HL-60 (cell line): ENCODE measurements around the gene AFAP1L2.

ENCODE experiments used
- DNase-seq, 2 experiments: peaks; one replicate each; pipeline ENCODE4 v3.0.0-alpha.2; 2010 to 2020; ENCODE audit warnings: low read depth in 1 of 2, low spot score in 1 of 2
- H3K27ac ChIP-seq: fragments of 250-450 bp; sonication (Bioruptor Pico); replicated peaks from 2 replicates; pipeline ENCODE4 v1.5.1; 2020; ENCODE audit warnings: mild to moderate bottlenecking, moderate library complexity
- H3K27me3 ChIP-seq: fragments of 250-450 bp; sonication (Bioruptor Pico); 2 replicates; pipeline ENCODE4 v1.5.1; 2021; ENCODE audit warnings: mild to moderate bottlenecking, moderate library complexity; ENCODE audit not compliant: insufficient read depth, poor library complexity, severe bottlenecking
- H3K4me3 ChIP-seq: replicated peaks from 2 replicates; pipeline ENCODE4 v1.5.1; 2011; ENCODE audit warnings: mild to moderate bottlenecking, control low read depth, low read length; ENCODE audit not compliant: insufficient read depth
- GABPA ChIP-seq: IDR thresholded peaks from 2 replicates; pipeline ENCODE4 v1.6.1; 2012; ENCODE audit warnings: low read depth
- POLR2AphosphoS5 ChIP-seq: IDR thresholded peaks from 2 replicates; pipeline ENCODE4 v1.6.1; 2012; ENCODE audit warnings: low read depth
- SPI1 ChIP-seq: IDR thresholded peaks from 2 replicates; pipeline ENCODE4 v1.6.1; 2012; ENCODE audit warnings: low read depth, mild to moderate bottlenecking, borderline replicate concordance
- TF ChIP-seq, protein P1 (sequence below): IDR thresholded peaks from 2 replicates; pipeline ENCODE4 v1.6.1; 2012; ENCODE audit warnings: low read depth; ENCODE audit not compliant: insufficient replicate concordance
- TF ChIP-seq, protein P2 (sequence below): IDR thresholded peaks from one replicate; pipeline ENCODE4 v1.5.1; 2011; ENCODE audit warnings: low read length, control low read depth, inconsistent platforms; ENCODE audit not compliant: insufficient read depth

AFAP1L2 gene

DNA sequence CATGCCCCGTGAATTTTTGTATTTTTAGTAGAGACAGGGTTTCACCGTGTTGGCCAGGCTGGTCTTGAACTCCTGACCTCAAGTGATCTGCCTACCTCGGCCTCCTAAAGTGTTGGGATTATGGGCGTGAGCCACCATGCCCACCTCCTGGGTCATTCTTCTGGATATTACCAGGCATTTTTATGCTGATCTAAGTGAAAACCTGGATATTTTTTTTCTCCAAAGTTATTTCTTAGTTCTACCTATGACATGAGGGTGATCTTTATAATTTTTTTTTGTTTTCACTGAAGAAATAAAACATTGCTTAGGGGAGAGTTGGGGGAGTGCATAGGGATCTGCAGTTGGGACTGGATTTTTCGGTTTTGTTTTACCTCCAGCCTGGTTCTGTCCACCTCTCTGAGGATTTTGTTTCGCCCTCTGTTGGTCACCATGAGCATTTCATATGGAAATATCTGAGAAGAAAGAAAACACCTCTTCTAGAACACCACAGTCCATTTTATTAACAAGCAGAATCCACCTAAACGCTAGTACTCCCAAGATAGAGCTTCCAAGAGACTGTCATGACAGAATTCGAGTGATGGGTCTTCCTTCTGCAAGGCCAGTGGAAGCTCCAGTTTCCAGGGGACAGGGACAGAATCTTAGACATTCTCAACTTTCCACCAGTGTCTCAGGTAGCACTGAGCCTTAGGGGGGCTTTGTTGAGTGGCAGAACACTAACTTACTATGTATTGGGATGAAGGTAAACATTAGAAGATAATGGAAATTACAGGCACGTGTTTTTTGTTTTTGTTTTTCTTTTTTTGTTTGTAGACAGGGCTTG lies 33.4 kb upstream of the AFAP1L2 start:
- no peak for DNase-seq
- TF ChIP-seq GABPA (no peak), SPI1 (no peak), POLR2AphosphoS5 (no peak)
- TF ChIP-seq, protein P1, sequence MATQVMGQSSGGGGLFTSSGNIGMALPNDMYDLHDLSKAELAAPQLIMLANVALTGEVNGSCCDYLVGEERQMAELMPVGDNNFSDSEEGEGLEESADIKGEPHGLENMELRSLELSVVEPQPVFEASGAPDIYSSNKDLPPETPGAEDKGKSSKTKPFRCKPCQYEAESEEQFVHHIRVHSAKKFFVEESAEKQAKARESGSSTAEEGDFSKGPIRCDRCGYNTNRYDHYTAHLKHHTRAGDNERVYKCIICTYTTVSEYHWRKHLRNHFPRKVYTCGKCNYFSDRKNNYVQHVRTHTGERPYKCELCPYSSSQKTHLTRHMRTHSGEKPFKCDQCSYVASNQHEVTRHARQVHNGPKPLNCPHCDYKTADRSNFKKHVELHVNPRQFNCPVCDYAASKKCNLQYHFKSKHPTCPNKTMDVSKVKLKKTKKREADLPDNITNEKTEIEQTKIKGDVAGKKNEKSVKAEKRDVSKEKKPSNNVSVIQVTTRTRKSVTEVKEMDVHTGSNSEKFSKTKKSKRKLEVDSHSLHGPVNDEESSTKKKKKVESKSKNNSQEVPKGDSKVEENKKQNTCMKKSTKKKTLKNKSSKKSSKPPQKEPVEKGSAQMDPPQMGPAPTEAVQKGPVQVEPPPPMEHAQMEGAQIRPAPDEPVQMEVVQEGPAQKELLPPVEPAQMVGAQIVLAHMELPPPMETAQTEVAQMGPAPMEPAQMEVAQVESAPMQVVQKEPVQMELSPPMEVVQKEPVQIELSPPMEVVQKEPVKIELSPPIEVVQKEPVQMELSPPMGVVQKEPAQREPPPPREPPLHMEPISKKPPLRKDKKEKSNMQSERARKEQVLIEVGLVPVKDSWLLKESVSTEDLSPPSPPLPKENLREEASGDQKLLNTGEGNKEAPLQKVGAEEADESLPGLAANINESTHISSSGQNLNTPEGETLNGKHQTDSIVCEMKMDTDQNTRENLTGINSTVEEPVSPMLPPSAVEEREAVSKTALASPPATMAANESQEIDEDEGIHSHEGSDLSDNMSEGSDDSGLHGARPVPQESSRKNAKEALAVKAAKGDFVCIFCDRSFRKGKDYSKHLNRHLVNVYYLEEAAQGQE: no peak
- TF ChIP-seq, protein P2, sequence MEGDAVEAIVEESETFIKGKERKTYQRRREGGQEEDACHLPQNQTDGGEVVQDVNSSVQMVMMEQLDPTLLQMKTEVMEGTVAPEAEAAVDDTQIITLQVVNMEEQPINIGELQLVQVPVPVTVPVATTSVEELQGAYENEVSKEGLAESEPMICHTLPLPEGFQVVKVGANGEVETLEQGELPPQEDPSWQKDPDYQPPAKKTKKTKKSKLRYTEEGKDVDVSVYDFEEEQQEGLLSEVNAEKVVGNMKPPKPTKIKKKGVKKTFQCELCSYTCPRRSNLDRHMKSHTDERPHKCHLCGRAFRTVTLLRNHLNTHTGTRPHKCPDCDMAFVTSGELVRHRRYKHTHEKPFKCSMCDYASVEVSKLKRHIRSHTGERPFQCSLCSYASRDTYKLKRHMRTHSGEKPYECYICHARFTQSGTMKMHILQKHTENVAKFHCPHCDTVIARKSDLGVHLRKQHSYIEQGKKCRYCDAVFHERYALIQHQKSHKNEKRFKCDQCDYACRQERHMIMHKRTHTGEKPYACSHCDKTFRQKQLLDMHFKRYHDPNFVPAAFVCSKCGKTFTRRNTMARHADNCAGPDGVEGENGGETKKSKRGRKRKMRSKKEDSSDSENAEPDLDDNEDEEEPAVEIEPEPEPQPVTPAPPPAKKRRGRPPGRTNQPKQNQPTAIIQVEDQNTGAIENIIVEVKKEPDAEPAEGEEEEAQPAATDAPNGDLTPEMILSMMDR: no peak
- Histone ChIP-seq H3K4me3 (no peak overlapping the region), H3K27me3 (no peaks in the 10 kb centered on the region), H3K27ac (no peak overlapping the region)

DNA sequence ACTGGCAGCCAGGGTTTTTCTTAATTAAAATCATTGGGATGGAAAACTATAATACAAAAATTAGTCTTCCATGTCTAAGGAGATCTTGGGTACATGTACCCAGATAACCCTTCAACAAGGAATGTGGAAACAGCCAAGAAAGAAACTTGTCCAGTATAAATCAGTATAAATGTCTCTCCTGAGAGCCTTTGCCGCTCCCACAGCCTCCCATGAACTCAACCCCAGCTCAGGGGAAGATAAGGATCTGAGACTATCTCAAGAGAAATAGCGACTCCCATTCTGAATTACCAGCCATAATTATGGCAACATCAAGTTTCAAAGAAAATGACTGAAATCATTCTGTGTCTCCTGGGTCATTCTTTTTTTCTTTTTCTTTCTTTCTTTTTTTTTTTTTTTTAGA lies 32.6 kb upstream of the AFAP1L2 start:
- Histone ChIP-seq H3K4me3 (no peak overlapping the region), H3K27ac (no peak overlapping the region), H3K27me3 (no peaks in the 10 kb centered on the region)
- TF ChIP-seq SPI1 (no peak), POLR2AphosphoS5 (no peak), GABPA (no peak)
- TF ChIP-seq, protein P2: no peak
- TF ChIP-seq, protein P1: no peak
- DNase-seq: no peak

- no peak for DNase-seq
Measured at GRCh38 chr10:114432566-114433093, 28.3 kb upstream of the AFAP1L2 start.

DNA sequence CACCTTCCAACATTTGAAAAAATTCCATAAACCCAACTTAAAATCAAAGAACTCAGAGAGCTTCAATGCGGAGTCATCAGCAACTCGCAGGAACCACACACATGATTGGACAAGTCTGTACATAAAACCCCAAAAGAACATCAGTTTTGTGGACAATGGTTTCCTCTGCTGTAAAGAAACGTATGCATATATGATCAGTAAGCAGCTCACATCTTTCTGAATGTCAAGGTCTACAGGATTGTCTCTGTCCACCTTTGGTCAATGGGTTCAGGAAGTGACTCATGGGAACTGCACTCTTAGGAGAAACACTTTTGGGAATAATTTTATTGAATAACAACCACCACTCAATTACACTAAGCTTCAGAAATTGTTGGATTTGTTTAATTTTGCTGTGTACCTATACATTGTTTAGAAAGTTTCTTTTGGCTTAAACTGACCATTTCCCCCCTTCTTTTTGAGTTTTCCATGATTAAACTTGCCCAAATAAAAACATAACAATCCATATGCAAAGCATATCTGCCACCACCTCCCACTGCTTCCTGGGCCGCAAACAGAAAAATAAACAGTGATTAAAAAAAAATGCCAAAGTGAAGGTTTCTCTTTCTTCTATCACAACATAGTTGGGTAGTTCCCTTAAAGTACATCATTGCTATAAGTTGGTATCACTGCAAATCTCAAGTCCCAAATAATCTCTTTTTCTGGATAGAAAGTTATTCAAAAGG lies 27.3 kb upstream of the AFAP1L2 start:
- Histone ChIP-seq H3K27ac (no peak overlapping the region), H3K27me3 (no peaks in the 10 kb centered on the region)

More at GRCh38 chr10:114432566-114433093, 28.3 kb upstream of the AFAP1L2 start:
- H3K27me3 ChIP-seq: no peaks in the 10 kb centered on the region
- H3K27ac ChIP-seq: no peak overlapping the region
- no peak for TF ChIP-seq POLR2AphosphoS5
- TF ChIP-seq SPI1: no peak
- H3K4me3 ChIP-seq: no peak overlapping the region

More for the DNA sequence above, 27.3 kb upstream of the AFAP1L2 start:
- DNase-seq: no peak
- no peak overlapping the region for H3K4me3 ChIP-seq
- TF ChIP-seq, protein P2: no peak
- no peak for TF ChIP-seq POLR2AphosphoS5
- TF ChIP-seq, protein P1: no peak
- no peak for TF ChIP-seq GABPA
- no peak for TF ChIP-seq SPI1
